HepG2 (cell line): ENCODE data around the gene AKIP1. TPM values are rescaled to one million over a fixed set of nuclear protein-coding genes. Genes with fewer than 3 reads are reported as not detected.

Experiments
- BRF2 ChIP-seq: sonication (generic); formaldehyde crosslinking; IDR thresholded peaks from 2 replicates; pipeline ENCODE4 v1.8.1; 2022; ENCODE audit warnings: mild to moderate bottlenecking, missing genetic modification reagents
- CEBPZ ChIP-seq: IDR thresholded peaks from 2 replicates; pipeline ENCODE4 v1.6.1; 2012; ENCODE audit warnings: low read length, improper control_type of control experiment
- EZH2 ChIP-seq: conservative IDR thresholded peaks from 2 replicates; pipeline ENCODE4 v1.6.1; 2012; ENCODE audit warnings: mild to moderate bottlenecking, low read depth, low read length, moderate library complexity
- FOSL2 ChIP-seq: sonication (generic); formaldehyde crosslinking; IDR thresholded peaks from 2 replicates; pipeline ENCODE4 v1.4.0; 2020; ENCODE audit warnings: missing genetic modification reagents
- HOXA5 ChIP-seq: sonication (generic); formaldehyde crosslinking; IDR thresholded peaks from 2 replicates; pipeline ENCODE4 v1.4.0; 2020; ENCODE audit warnings: missing genetic modification reagents
- KAT8 ChIP-seq: IDR thresholded peaks from 2 replicates; pipeline ENCODE4 v1.6.1; 2016; ENCODE audit warnings: missing genetic modification reagents, missing compliant biosample characterization
- KDM4B ChIP-seq: sonication (generic); formaldehyde crosslinking; IDR thresholded peaks from 2 replicates; pipeline ENCODE4 v1.4.0; 2020; ENCODE audit warnings: missing genetic modification reagents
- NAIF1 ChIP-seq: sonication (generic); formaldehyde crosslinking; IDR thresholded peaks from 2 replicates; pipeline ENCODE4 v1.5.0; 2020; ENCODE audit warnings: mild to moderate bottlenecking, missing genetic modification reagents, borderline replicate concordance
- NCOA2 ChIP-seq: sonication (generic); formaldehyde crosslinking; IDR thresholded peaks from 2 replicates; pipeline ENCODE4 v1.8.0; 2022; ENCODE audit warnings: inconsistent platforms
- SETDB1 ChIP-seq: sonication (generic); formaldehyde crosslinking; IDR thresholded peaks from 2 replicates; pipeline ENCODE4 v1.5.1; 2020; ENCODE audit warnings: missing genetic modification reagents, mild to moderate bottlenecking, borderline replicate concordance
- SP5 ChIP-seq: IDR thresholded peaks from 2 replicates; pipeline ENCODE4 v1.6.1; 2016; ENCODE audit warnings: low read depth, borderline replicate concordance
- YEATS2 ChIP-seq: sonication (generic); formaldehyde crosslinking; IDR thresholded peaks from 2 replicates; pipeline ENCODE4 v1.4.0; 2020; ENCODE audit warnings: missing genetic modification reagents, borderline replicate concordance
- YEATS4 ChIP-seq: sonication (generic); formaldehyde crosslinking; IDR thresholded peaks from 2 replicates; pipeline ENCODE4 v1.4.0; 2020; ENCODE audit warnings: missing genetic modification reagents, borderline replicate concordance
- ZBTB25 ChIP-seq: IDR thresholded peaks from 2 replicates; pipeline ENCODE4 v1.6.1; 2018; ENCODE audit warnings: missing genetic modification reagents
- ZBTB7B ChIP-seq: sonication (generic); formaldehyde crosslinking; IDR thresholded peaks from 2 replicates; pipeline ENCODE4 v1.4.0; 2020; ENCODE audit warnings: missing genetic modification reagents
- ZMAT3 ChIP-seq: sonication (generic); formaldehyde crosslinking; conservative IDR thresholded peaks from 2 replicates; pipeline ENCODE4 v1.7.0; 2021; ENCODE audit warnings: missing genetic modification reagents
- ZNF224 ChIP-seq: sonication (generic); formaldehyde crosslinking; IDR thresholded peaks from 2 replicates; pipeline ENCODE4 v1.5.0; 2020; ENCODE audit warnings: mild to moderate bottlenecking, missing genetic modification reagents
- ZNF547 ChIP-seq: sonication (generic); formaldehyde crosslinking; IDR thresholded peaks from 2 replicates; pipeline ENCODE4 v1.5.1; 2020; ENCODE audit warnings: mild to moderate bottlenecking, missing genetic modification reagents
- ZNF557 ChIP-seq: sonication (generic); formaldehyde crosslinking; IDR thresholded peaks from 2 replicates; pipeline ENCODE4 v1.4.0; 2020; ENCODE audit warnings: missing genetic modification reagents
- ZNF770 ChIP-seq: sonication (generic); formaldehyde crosslinking; IDR thresholded peaks from 2 replicates; pipeline ENCODE4 v1.5.0; 2020; ENCODE audit warnings: mild to moderate bottlenecking, missing genetic modification reagents
- polyA plus RNA-seq, 8 experiments: library from polyadenylated mRNA; depleted of rRNA in 3 of 8; stranded (reverse) in 7 of 8; unstranded in 1 of 8; fragments of >200 nt; fragmentation: Illumina TruSeq in 4 of 8; extraction: Trizol in 4 of 8; gene quantifications; 2 replicates each; pipeline versions ENCODE4 v1.2.1 to v1.2.3, GENCODE V29; 2011 to 2016; ENCODE audit warnings: low read depth in 4 of 8, missing spikeins in 1 of 8, mixed read lengths in 1 of 8; ENCODE audit not compliant: insufficient read depth in 1 of 8
- total RNA-seq, 5 experiments: library from RNA; depleted of rRNA; stranded (reverse); fragments of >200 nt; fragmentation: Illumina TruSeq; extraction: Trizol; gene quantifications; 2 replicates each; pipeline ENCODE4 v1.2.3, GENCODE V29; 2016; ENCODE audit warnings: low read depth in 1 of 5

AKIP1 gene
- total and polyA plus RNA-seq, 2 of the 13 experiments (the other 11 are each of a cell fraction or from before 2014, with no cell fraction given) = 10.0 to 20.3 TPM

- TF ChIP-seq YEATS4 (CRISPR knock-in tag) (peak; percentile 90; the same call in 1 of the 2 replicates), NCOA2 (CRISPR knock-in tag) (0 out of 2 replicates have a peak, but pooled peaks have one; percentile 28), ZNF557 (CRISPR knock-in tag) (0 out of 2 replicates have a peak, but pooled peaks have one; percentile 57), ZBTB7B (CRISPR knock-in tag) (no peak), ZNF770 (CRISPR knock-in tag) (peak; percentile 72; the same call in 1 of the 2 replicates), CEBPZ (no peak), ZNF547 (CRISPR knock-in tag) (peak; percentile 94), FOSL2 (CRISPR knock-in tag) (0 out of 2 replicates have a peak, but pooled peaks have one; percentile 11), ZMAT3 (CRISPR knock-in tag) (peak; percentile 69; the same call in 1 of the 2 replicates), KDM4B (CRISPR knock-in tag) (0 out of 2 replicates have a peak, but pooled peaks have one; percentile 18), YEATS2 (CRISPR knock-in tag) (peak; percentile 85; the same call in 1 of the 2 replicates), ZNF224 (CRISPR knock-in tag) (peak; percentile 82; the same call in 1 of the 2 replicates), SETDB1 (CRISPR knock-in tag) (no peak), NAIF1 (CRISPR knock-in tag) (0 out of 2 replicates have a peak, but pooled peaks have one; percentile 58), KAT8 (peak; percentile 98), HOXA5 (peak; percentile 38; the same call in 1 of the 2 replicates), EZH2 (no peak), ZBTB25 (CRISPR knock-in tag) (peak; percentile 78), SP5 (CRISPR knock-in tag) (peak; percentile 44; the same call in 1 of the 2 replicates), BRF2 (CRISPR knock-in tag) (peak; percentile 33; the same call in 1 of the 2 replicates)
These were observed 53.6 kb downstream of the AKIP1 start, which contains the start of gene TMEM9B (continued) for GRCh38 chr11:8964324-8965320.
